K562 (cell line): ENCODE measurements around the gene CCDC50. TPM values are rescaled to one million over a fixed set of nuclear protein-coding genes. Genes with fewer than 3 reads are reported as not detected.

Source experiments
- BDP1 ChIP-seq: IDR thresholded peaks from 3 replicates; pipeline ENCODE4 v1.6.1; 2011; ENCODE audit not compliant: insufficient read length, insufficient read depth
- EP300 ChIP-seq: IDR thresholded peaks from 2 replicates; pipeline ENCODE4 v1.6.1; 2012; ENCODE audit warnings: low read length, improper control_type of control experiment
- FOXK2 ChIP-seq, 2 experiments: fragments of 450-650 bp; IDR thresholded peaks in 1 of 2; conservative IDR thresholded peaks in 1 of 2; 2 replicates each; pipeline ENCODE4 v1.6.1; 2016; ENCODE audit warnings: low read depth in 2 of 2, mild to moderate bottlenecking in 1 of 2
- RBBP5 ChIP-seq: fragments of 200-600 bp; sonication (generic); IDR thresholded peaks from 2 replicates; pipeline ENCODE4 v1.6.1; 2012; ENCODE audit warnings: borderline replicate concordance, mild to moderate bottlenecking, low read length, control low read depth, inconsistent platforms; ENCODE audit not compliant: insufficient read depth, poor library complexity, severe bottlenecking
- SIN3A ChIP-seq, 2 experiments: fragments of 150-350 bp in 1 of 2; IDR thresholded peaks; 2 replicates each; pipeline ENCODE4 v1.6.1; 2011 to 2016; ENCODE audit warnings: borderline replicate concordance in 2 of 2, low read depth in 2 of 2, low read length in 2 of 2, mild to moderate bottlenecking in 2 of 2, moderate library complexity in 2 of 2; ENCODE audit not compliant: control insufficient read depth in 1 of 2
- TRIM28 ChIP-seq: fragments of 450-650 bp; IDR thresholded peaks from 2 replicates; pipeline ENCODE4 v1.6.1; 2017
- ZNF324 ChIP-seq: fragments of 250-450 bp; sonication (Bioruptor Pico); IDR thresholded peaks from 2 replicates; pipeline ENCODE4 v1.4.0; 2020; ENCODE audit warnings: mild to moderate bottlenecking
- ZNF717 ChIP-seq: fragments of 250-450 bp; sonication (Bioruptor Pico); IDR thresholded peaks from 2 replicates; pipeline ENCODE4 v1.5.0; 2021
- polyA plus RNA-seq, 8 experiments: library from polyadenylated mRNA; depleted of rRNA in 4 of 8; stranded (reverse) in 5 of 8; unstranded in 3 of 8; fragments of >200 nt; fragmentation: Nextera tagmentation in 2 of 8; fragmentation: Illumina TruSeq in 1 of 8; extraction: Ambion mirVana in 2 of 8; extraction: Trizol in 1 of 8; gene quantifications; 2 replicates each; pipeline versions ENCODE4 v1.2.1 to v1.2.3, GENCODE V29; 2011 to 2014; ENCODE audit warnings: inconsistent platforms in 1 of 8, missing spikeins in 1 of 8
- total RNA-seq, 7 experiments: library from RNA; depleted of rRNA in 6 of 7; stranded (reverse); fragments of >200 nt in 6 of 7; fragmentation: Illumina TruSeq in 2 of 7; extraction: Trizol in 2 of 7; gene quantifications; 2 replicates each; pipeline versions ENCODE4 v1.2.1 to v1.2.3, GENCODE V29; 2011 to 2021; ENCODE audit warnings: low replicate concordance in 1 of 7
- TF ChIP-seq, protein P1 (sequence below): fragments of 250-450 bp; sonication (Bioruptor Pico); IDR thresholded peaks from 2 replicates; pipeline ENCODE4 v1.9.0; 2021; ENCODE audit warnings: mild to moderate bottlenecking, inconsistent platforms
- TF ChIP-seq, protein P2 (sequence below): fragments of 450-650 bp; IDR thresholded peaks from 2 replicates; pipeline ENCODE4 v1.6.1; 2016; ENCODE audit warnings: mild to moderate bottlenecking, moderate library complexity
- TF ChIP-seq, protein P3 (sequence below): IDR thresholded peaks from 2 replicates; pipeline ENCODE4 v1.6.1; 2016; ENCODE audit warnings: missing genetic modification characterization, missing compliant biosample characterization

The CCDC50 gene
- total and polyA plus RNA-seq, 9 of the 15 experiments (the other 6 are each of a cell fraction or from before 2014, with no cell fraction given): 8.4 to 63.4 (median 40.4) TPM

GRCh38 chr3:191328962-191329653, at the start of gene CCDC50 (continued):
- TF ChIP-seq, protein P1, sequence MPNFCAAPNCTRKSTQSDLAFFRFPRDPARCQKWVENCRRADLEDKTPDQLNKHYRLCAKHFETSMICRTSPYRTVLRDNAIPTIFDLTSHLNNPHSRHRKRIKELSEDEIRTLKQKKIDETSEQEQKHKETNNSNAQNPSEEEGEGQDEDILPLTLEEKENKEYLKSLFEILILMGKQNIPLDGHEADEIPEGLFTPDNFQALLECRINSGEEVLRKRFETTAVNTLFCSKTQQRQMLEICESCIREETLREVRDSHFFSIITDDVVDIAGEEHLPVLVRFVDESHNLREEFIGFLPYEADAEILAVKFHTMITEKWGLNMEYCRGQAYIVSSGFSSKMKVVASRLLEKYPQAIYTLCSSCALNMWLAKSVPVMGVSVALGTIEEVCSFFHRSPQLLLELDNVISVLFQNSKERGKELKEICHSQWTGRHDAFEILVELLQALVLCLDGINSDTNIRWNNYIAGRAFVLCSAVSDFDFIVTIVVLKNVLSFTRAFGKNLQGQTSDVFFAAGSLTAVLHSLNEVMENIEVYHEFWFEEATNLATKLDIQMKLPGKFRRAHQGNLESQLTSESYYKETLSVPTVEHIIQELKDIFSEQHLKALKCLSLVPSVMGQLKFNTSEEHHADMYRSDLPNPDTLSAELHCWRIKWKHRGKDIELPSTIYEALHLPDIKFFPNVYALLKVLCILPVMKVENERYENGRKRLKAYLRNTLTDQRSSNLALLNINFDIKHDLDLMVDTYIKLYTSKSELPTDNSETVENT (CRISPR knock-in tag): no peak
- TF ChIP-seq SIN3A (IDR thresholded peaks at IDR 0.05; ENCODE audit: borderline replicate concordance in 2 of 2, control insufficient read depth in 1 of 2, low read depth in 2 of 2, low read length in 2 of 2) (peak in 1 of 2 experiments; percentile 49; a peak in 1 of 4 replicates), FOXK2 (conservative IDR thresholded peaks at IDR 0.05 in 1 of 2, IDR thresholded peaks at IDR 0.05 in 1 of 2; ENCODE audit: low read depth in 2 of 2) (no peak; a peak in 2 of 4 replicates), EP300 (peak; percentile 50; the same call in 1 of the 2 replicates), ZNF717 (no peak), RBBP5 (peak; percentile 91), ZNF324 (CRISPR knock-in tag) (no peak), TRIM28 (no peak), BDP1 (no peak)
- TF ChIP-seq, protein P2, sequence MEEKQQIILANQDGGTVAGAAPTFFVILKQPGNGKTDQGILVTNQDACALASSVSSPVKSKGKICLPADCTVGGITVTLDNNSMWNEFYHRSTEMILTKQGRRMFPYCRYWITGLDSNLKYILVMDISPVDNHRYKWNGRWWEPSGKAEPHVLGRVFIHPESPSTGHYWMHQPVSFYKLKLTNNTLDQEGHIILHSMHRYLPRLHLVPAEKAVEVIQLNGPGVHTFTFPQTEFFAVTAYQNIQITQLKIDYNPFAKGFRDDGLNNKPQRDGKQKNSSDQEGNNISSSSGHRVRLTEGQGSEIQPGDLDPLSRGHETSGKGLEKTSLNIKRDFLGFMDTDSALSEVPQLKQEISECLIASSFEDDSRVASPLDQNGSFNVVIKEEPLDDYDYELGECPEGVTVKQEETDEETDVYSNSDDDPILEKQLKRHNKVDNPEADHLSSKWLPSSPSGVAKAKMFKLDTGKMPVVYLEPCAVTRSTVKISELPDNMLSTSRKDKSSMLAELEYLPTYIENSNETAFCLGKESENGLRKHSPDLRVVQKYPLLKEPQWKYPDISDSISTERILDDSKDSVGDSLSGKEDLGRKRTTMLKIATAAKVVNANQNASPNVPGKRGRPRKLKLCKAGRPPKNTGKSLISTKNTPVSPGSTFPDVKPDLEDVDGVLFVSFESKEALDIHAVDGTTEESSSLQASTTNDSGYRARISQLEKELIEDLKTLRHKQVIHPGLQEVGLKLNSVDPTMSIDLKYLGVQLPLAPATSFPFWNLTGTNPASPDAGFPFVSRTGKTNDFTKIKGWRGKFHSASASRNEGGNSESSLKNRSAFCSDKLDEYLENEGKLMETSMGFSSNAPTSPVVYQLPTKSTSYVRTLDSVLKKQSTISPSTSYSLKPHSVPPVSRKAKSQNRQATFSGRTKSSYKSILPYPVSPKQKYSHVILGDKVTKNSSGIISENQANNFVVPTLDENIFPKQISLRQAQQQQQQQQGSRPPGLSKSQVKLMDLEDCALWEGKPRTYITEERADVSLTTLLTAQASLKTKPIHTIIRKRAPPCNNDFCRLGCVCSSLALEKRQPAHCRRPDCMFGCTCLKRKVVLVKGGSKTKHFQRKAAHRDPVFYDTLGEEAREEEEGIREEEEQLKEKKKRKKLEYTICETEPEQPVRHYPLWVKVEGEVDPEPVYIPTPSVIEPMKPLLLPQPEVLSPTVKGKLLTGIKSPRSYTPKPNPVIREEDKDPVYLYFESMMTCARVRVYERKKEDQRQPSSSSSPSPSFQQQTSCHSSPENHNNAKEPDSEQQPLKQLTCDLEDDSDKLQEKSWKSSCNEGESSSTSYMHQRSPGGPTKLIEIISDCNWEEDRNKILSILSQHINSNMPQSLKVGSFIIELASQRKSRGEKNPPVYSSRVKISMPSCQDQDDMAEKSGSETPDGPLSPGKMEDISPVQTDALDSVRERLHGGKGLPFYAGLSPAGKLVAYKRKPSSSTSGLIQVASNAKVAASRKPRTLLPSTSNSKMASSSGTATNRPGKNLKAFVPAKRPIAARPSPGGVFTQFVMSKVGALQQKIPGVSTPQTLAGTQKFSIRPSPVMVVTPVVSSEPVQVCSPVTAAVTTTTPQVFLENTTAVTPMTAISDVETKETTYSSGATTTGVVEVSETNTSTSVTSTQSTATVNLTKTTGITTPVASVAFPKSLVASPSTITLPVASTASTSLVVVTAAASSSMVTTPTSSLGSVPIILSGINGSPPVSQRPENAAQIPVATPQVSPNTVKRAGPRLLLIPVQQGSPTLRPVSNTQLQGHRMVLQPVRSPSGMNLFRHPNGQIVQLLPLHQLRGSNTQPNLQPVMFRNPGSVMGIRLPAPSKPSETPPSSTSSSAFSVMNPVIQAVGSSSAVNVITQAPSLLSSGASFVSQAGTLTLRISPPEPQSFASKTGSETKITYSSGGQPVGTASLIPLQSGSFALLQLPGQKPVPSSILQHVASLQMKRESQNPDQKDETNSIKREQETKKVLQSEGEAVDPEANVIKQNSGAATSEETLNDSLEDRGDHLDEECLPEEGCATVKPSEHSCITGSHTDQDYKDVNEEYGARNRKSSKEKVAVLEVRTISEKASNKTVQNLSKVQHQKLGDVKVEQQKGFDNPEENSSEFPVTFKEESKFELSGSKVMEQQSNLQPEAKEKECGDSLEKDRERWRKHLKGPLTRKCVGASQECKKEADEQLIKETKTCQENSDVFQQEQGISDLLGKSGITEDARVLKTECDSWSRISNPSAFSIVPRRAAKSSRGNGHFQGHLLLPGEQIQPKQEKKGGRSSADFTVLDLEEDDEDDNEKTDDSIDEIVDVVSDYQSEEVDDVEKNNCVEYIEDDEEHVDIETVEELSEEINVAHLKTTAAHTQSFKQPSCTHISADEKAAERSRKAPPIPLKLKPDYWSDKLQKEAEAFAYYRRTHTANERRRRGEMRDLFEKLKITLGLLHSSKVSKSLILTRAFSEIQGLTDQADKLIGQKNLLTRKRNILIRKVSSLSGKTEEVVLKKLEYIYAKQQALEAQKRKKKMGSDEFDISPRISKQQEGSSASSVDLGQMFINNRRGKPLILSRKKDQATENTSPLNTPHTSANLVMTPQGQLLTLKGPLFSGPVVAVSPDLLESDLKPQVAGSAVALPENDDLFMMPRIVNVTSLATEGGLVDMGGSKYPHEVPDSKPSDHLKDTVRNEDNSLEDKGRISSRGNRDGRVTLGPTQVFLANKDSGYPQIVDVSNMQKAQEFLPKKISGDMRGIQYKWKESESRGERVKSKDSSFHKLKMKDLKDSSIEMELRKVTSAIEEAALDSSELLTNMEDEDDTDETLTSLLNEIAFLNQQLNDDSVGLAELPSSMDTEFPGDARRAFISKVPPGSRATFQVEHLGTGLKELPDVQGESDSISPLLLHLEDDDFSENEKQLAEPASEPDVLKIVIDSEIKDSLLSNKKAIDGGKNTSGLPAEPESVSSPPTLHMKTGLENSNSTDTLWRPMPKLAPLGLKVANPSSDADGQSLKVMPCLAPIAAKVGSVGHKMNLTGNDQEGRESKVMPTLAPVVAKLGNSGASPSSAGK: peak; percentile 33; the same call in 1 of the 2 replicates
- TF ChIP-seq, protein P3, sequence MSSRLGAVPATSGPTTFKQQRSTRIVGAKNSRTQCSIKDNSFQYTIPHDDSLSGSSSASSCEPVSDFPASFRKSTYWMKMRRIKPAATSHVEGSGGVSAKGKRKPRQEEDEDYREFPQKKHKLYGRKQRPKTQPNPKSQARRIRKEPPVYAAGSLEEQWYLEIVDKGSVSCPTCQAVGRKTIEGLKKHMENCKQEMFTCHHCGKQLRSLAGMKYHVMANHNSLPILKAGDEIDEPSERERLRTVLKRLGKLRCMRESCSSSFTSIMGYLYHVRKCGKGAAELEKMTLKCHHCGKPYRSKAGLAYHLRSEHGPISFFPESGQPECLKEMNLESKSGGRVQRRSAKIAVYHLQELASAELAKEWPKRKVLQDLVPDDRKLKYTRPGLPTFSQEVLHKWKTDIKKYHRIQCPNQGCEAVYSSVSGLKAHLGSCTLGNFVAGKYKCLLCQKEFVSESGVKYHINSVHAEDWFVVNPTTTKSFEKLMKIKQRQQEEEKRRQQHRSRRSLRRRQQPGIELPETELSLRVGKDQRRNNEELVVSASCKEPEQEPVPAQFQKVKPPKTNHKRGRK (tag): no peak
